ENCODE data around the gene SLC30A1. TPM values are rescaled to one million over a fixed set of nuclear protein-coding genes. Genes with fewer than 3 reads are reported as not detected.

SLC30A1 gene
- total RNA-seq, 4 donors from 2014 or later = 12.8 to 44.7 (median 19.1) TPM

- intact Hi-C loops (cut with DNase I; ENCODE audit: low total_unique reads) = no loop called here
- no peaks in the 10 kb centered on the region for H3K4me1 ChIP-seq
These were observed 37.4 kb upstream of the SLC30A1 start for GRCh38 chr1:211616231-211616964.

DNA sequence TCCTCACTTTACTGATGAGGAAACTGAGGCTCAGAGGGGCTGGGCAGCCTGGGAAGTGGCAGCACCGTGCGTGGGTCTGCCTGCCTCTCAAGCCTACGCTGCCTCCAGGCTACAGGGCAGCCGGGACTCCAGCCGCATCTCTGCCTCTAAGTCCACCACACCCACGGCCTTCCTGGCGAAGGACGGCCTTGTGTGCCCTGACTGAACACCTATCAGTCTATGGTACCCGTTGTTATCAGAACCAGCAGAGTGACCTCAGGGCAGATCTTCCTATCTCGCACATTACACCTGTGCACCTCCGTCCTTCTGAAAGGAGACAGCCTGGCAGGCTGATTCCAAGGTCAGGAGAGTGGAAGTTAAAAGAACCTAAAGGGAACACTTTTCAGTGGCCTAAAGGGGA, 35.7 kb upstream of the SLC30A1 start:
- no peak overlapping the region for H3K4me3 ChIP-seq
- H3K27me3 ChIP-seq = no peaks in the 10 kb centered on the region
- H3K27ac ChIP-seq = no peak overlapping the region
- DNase-seq = no peak
- no peaks in the 10 kb centered on the region for H3K36me3 ChIP-seq
- no peaks in the 10 kb centered on the region for H3K9me3 ChIP-seq
- no peaks in the 10 kb centered on the region for H3K4me1 ChIP-seq
- TF ChIP-seq POLR2A (IDR thresholded peaks at IDR 0.05) = no peak
- TF ChIP-seq, protein P1, sequence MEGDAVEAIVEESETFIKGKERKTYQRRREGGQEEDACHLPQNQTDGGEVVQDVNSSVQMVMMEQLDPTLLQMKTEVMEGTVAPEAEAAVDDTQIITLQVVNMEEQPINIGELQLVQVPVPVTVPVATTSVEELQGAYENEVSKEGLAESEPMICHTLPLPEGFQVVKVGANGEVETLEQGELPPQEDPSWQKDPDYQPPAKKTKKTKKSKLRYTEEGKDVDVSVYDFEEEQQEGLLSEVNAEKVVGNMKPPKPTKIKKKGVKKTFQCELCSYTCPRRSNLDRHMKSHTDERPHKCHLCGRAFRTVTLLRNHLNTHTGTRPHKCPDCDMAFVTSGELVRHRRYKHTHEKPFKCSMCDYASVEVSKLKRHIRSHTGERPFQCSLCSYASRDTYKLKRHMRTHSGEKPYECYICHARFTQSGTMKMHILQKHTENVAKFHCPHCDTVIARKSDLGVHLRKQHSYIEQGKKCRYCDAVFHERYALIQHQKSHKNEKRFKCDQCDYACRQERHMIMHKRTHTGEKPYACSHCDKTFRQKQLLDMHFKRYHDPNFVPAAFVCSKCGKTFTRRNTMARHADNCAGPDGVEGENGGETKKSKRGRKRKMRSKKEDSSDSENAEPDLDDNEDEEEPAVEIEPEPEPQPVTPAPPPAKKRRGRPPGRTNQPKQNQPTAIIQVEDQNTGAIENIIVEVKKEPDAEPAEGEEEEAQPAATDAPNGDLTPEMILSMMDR (IDR thresholded peaks at IDR 0.05) = no peak
- intact Hi-C loops (cut with DNase I; ENCODE audit: low total_unique reads) = no loop called here

More at GRCh38 chr1:211616231-211616964, 37.4 kb upstream of the SLC30A1 start:
- H3K36me3 ChIP-seq = no peaks in the 10 kb centered on the region
- peak; percentile 43 to 56 for DNase-seq
- H3K4me3 ChIP-seq = no peak overlapping the region
- H3K27ac ChIP-seq = peak overlapping the region; percentile 40 to 43
- H3K9me3 ChIP-seq = no peaks in the 10 kb centered on the region
- TF ChIP-seq POLR2A (IDR thresholded peaks at IDR 0.05) = no peak
- TF ChIP-seq, protein P1 (IDR thresholded peaks at IDR 0.05) = no peak
- H3K27me3 ChIP-seq = no peaks in the 10 kb centered on the region

- Histone ChIP-seq H3K4me1 (no peaks in the 10 kb centered on the region), H3K4me3 (no peak overlapping the region), H3K9me3 (no peaks in the 10 kb centered on the region), H3K27me3 (no peaks in the 10 kb centered on the region), H3K27ac (no peak overlapping the region), H3K36me3 (no peaks in the 10 kb centered on the region)
- DNase-seq = no peak
- no peak for TF ChIP-seq POLR2A (IDR thresholded peaks at IDR 0.05)
- TF ChIP-seq, protein P1 (IDR thresholded peaks at IDR 0.05) = no peak
- intact Hi-C loops (cut with DNase I; ENCODE audit: low total_unique reads) = no loop called here
These were observed 35.0 kb upstream of the SLC30A1 start for GRCh38 chr1:211613951-211614350.

DNA sequence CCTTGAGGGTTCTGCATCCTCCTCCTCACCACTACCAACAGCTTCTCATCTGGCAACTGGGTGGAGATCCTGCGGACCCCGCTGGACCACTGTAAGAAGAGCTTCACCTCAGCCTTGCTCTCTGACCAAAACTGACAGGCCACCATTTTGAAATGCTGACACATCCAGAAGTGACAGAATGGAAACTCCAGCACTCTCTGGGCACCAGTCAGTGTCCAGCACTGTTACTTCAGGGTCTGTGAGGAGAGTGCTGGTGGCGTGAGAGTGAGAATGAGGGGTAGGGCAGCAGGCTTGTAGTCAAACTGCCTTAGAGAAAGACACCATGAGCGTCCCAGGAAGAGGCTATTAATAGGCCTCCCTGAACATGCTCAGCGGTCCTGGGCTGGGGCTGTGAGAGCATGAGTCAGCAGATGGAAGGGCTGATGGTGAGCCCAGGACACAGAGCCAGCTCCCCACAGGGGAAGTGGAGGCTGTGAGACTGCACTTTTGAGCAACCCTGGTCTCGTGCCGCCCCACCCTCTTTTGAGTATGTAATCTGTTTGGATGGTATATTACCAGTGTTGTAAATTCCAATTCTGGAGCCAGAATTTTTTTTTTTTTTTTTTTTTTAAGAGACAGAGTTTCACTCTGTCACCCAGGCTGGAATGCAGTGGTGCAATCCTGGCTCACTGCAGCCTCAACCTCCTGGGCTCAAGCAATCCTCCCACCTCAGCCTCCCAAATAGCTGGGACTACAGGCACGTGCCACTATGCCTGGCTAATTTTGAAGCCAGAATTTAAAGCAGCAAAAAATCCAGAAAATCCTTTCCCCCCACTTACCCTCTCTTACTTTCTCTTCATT, 34.4 kb upstream of the SLC30A1 start:
- intact Hi-C loops (cut with DNase I; ENCODE audit: low total_unique reads) = no loop called here
- no peaks in the 10 kb centered on the region for H3K4me1 ChIP-seq
- H3K9me3 ChIP-seq = no peaks in the 10 kb centered on the region
- H3K27ac ChIP-seq = peak overlapping the region in 1 of 2 donors; percentile 12
- H3K4me3 ChIP-seq = no peak overlapping the region
- peak; percentile 52 to 55 for DNase-seq
- no peaks in the 10 kb centered on the region for H3K27me3 ChIP-seq
- no peak for TF ChIP-seq POLR2A (IDR thresholded peaks at IDR 0.05)
- TF ChIP-seq, protein P1 (IDR thresholded peaks at IDR 0.05) = no peak
- no peaks in the 10 kb centered on the region for H3K36me3 ChIP-seq

DNA sequence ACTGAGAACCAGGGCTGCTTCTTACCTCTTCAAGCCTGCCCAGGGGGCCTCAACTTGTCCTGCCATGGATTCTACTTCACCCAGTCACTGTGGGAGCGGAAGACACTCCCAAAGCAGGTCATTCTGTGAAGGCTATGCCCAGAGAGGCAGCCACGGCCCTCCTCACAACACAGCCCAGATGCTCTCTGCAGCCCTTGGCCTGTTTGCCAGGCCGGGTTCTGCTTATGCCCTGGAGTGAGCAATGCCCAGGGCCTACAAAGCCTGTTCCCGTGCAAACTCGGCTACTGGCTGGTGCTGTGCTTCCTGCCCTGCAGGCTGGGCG, 33.8 kb upstream of the SLC30A1 start:
- peak overlapping the region in 1 of 2 donors; percentile 12 for H3K27ac ChIP-seq
- no peak overlapping the region for H3K4me3 ChIP-seq
- H3K4me1 ChIP-seq = no peaks in the 10 kb centered on the region
- no peaks in the 10 kb centered on the region for H3K27me3 ChIP-seq
- TF ChIP-seq POLR2A (IDR thresholded peaks at IDR 0.05) = no peak
- TF ChIP-seq, protein P1 (IDR thresholded peaks at IDR 0.05) = no peak
- DNase-seq = no peak
- intact Hi-C loops (cut with DNase I; ENCODE audit: low total_unique reads) = no loop called here
- H3K9me3 ChIP-seq = no peaks in the 10 kb centered on the region
- H3K36me3 ChIP-seq = no peaks in the 10 kb centered on the region

All from uterus (tissue), 4 donors.